HG03060 (cell line): ENCODE measurements around the gene IPO7.
"Not testable (repeated sequence)": the region's sequence is repeated elsewhere in the genome, so short reads cannot be mapped to it uniquely, and the experiment has no call there.

Experiments
- ATAC-seq: cut with Tn5 transposase; IDR thresholded peaks from one replicate; pipeline ENCODE4 v1.9.1; 2021; ENCODE audit warnings: low read depth, moderate number of reproducible peaks; ENCODE audit not compliant: unreplicated experiment

The IPO7 gene

DNA sequence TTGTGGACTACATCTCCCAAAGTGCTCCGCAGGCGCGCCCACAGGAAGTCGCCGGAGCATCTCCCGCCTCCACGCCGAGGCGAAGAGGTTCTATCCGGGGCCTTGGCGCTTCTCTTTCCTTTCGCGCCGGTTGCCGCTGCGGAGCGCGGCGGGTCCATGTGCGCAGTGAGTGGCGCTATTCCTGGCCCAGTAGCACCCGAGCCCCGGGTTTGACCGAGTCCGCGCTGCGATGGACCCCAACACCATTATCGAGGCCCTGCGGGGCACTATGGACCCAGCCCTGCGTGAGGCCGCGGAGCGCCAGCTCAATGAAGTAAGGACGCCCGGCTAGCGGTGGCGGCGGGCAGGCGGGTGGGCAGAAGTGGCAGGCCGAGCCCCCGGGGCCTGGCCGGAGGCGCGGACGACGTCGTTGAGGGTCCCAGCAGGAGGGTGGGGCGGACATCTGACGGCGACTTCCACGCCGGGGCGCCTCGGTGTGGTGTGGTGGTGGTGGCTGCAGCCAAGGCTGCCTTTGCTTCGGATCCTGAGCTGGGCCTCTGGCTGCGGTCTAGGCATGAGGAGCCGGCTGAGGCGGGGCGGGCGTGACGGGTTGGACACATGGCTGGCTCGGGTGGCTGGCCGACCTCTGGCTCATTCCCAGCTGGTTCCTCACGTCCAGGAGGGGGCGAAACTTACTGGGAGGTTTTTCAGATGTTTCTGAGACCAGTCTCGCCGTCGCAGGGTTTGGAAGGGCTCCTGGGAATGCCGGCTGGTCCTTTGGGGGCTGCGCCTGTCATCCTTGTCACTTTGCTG lies at the start of gene IPO7:
TSS of gene IPO7 (plus strand) at position 118 of the 792 bp plus-strand sequence. CDS start at position 230, 112 bp downstream.
- ATAC-seq, result peak; percentile 74

- no peak for ATAC-seq
Observed at GRCh38 chr11:9341638-9342178, 42.7 kb upstream of the IPO7 start.

GRCh38 chr11:9344061-9344680 lies 40.3 kb upstream of the IPO7 start:
- ATAC-seq, result no peak

DNA sequence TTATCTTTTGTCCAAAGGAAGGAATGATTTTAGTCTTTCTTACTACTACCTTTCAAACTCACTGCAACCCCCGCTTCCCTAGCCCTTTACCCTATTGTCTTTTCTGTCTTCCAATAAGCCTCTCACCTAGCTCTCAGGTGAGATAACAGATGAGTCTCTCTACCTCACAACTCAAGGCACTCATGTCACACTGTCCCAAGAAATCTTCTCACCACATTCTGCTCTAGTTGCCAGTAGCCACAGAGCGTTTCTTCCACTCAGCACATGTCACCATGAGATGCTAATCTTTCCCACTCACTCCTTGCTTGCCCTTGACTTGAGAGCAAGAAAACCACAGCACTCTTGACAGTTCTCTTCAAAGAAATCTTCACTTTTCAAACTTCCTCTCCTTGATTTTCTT lies 37.4 kb upstream of the IPO7 start:
- no peak for ATAC-seq

- ATAC-seq, result not testable (repeated sequence)
Observed at GRCh38 chr11:9347779-9348178, 36.7 kb upstream of the IPO7 start.

GRCh38 chr11:9351321-9351881 lies 33.1 kb upstream of the IPO7 start:
- ATAC-seq, result no peak

- ATAC-seq, result no peak
Observed at GRCh38 chr11:9357041-9357440, 27.4 kb upstream of the IPO7 start.

DNA sequence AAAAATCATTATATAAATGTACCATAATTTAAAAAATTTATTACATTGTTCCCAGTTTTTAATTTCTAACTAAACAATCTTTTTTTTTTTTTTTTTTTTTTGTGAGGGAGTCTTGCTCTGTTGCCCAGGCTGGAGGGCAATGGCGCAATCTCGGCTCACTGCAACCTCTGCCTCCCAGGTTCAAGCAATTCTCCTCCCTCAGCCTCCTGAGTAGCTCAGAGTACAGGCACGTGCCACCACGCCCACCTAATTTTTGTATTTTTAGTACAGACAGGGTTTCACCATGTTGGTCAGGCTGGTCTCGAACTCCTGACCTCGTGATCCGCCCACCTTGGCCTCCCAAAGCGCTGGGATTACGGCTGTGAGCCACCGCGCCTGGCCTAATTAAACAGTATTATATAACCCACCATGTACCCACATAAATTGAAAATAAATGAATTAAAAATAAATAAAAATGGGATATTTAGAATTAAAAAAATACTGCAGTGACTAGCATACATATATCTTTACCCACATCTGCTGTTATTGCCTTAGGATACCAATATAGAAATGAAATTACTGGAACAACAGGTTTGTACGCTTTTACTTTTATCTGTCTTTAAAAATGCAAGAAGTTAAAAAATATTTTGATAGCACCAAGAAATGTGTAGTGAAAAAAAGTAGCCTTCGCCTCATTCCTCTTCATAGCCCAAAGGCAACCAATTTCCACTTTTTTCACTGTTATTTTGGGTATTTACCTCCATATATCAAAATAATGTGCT lies 23.4 kb upstream of the IPO7 start:
- ATAC-seq, result not testable (repeated sequence)

DNA sequence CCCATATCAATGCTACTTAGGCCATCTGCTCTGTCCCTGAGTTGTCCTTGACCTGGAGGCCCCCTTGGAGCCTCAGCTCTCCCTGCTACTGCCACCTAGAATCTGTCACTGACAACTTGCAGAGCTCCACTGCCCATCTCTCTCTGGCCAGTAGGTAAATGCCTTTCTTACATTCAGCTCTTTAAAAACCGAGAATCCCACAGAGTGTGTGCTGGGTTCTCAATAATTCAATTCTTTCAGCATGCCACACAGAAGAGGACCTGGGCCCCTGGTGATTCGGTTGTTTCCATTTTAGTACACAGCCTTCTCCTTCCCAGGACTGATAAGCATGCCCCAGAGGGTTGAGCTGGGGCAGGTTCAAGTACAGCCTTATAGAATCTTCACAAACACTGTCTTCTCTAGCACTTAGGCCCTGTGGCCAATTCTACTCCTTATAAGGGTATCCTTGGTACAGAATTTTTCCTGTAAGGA lies 22.0 kb upstream of the IPO7 start:
- no peak for ATAC-seq

- peak; percentile 74 for ATAC-seq
Observed at GRCh38 chr11:9363954-9364912, 20.2 kb upstream of the IPO7 start.

DNA sequence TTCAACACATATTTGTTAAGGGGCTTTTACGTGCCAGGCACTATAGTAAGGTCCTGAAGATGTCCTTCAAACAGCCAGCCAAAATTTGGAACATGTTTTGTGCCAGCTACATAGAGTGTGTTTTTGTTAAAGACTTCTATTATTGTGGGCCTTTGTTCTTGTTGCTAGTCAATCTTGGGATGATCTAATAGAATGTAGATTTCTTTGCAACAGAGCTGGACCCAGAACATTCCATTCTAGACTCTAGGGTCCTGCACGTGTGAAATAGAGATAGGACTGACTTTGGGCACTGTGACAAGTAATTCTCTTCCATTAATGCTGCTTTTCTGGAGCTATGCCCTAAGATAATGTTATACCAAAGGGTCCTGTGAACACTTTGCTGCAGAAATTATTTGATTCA lies 16.9 kb upstream of the IPO7 start:
- ATAC-seq, result no peak

DNA sequence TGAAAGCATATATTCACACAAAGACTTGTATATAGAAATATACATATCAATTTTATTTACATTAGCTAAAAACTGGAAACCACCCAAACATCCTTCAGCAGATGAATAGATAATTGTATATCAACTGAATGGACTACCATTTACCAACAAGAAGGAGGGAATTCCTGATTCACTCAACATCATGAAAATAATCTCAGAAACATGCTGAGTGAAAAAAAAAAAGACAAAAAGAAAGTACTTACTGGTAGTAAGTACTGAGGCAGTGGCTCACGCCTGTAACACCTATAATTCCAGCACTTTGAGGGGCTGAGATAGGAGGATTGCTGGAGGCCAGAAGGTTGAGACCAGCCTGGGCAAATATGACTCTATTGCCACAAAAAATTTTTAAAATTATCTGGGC lies 7.4 kb upstream of the IPO7 start:
- no peak for ATAC-seq

DNA sequence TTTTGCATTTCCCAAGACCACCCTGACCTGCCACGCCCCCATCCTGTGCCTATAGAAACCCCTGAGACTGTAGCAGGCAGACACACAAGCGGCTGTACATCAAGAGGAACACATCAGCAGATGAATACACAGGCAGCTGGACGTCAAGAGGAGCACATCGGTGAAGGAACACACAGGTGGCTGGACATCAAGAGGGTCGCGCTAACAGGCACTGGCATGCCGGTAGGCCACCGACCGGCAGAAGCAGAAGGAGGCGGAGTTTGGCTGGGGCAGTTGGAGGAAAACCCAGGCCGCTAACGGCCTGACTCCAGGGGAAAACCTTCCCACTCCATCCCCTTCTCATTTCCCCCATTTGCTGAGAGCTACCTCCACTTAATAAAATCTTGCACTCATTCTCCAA lies 5.4 kb upstream of the IPO7 start:
- ATAC-seq, result no peak

GRCh38 chr11:9380773-9381172 lies 3.7 kb upstream of the IPO7 start:
- ATAC-seq, result no peak

- ATAC-seq, result no peak
Observed at GRCh38 chr11:9385327-9385899, 961 bp downstream of the IPO7 start.

- ATAC-seq, result no peak
Observed at GRCh38 chr11:9386086-9386485, 1.6 kb downstream of the IPO7 start.

GRCh38 chr11:9386901-9387300 lies 2.4 kb downstream of the IPO7 start:
- no peak for ATAC-seq

- no peak for ATAC-seq
Observed at GRCh38 chr11:9396310-9396709, 11.9 kb downstream of the IPO7 start.

GRCh38 chr11:9396752-9397151 lies 12.3 kb downstream of the IPO7 start:
- no peak for ATAC-seq
